BJ (cell line): ENCODE measurements around the gene TRPM2. TPM values are rescaled to one million over a fixed set of nuclear protein-coding genes. Genes with fewer than 3 reads are reported as not detected.
A peak's percentile ranks its signal among the peaks of the same experiment; 100 is the strongest.

Experiments
- CTCF ChIA-PET: fragments of 350-600 bp; formaldehyde crosslinking; extraction: SDS; loops from one replicate; lab custom pipeline; 2021; ENCODE audit warnings: antibody characterized with exemption, inconsistent platforms; lab: Yijun Ruan, JAX
- POLR2A ChIA-PET: fragments of 300-600 bp; sonication (Branson Sonifier 250); formaldehyde crosslinking; extraction: SDS; loops from one replicate; lab custom pipeline; 2021; ENCODE audit warnings: antibody characterized with exemption; lab: Charles Lee
- DNase-seq: peaks from one replicate; pipeline ENCODE4 v3.0.0-alpha.2; 2011; ENCODE audit warnings: low read depth
- H3K27me3 ChIP-seq: 2 replicates; pipeline ENCODE4 v1.6.0; 2011; ENCODE audit warnings: low read length; ENCODE audit not compliant: control insufficient read depth, insufficient read depth
- H3K36me3 ChIP-seq: 2 replicates; pipeline ENCODE4 v1.5.1; 2011; ENCODE audit warnings: low read length; ENCODE audit not compliant: control insufficient read depth, insufficient read depth
- H3K4me3 ChIP-seq: 2 replicates; pipeline ENCODE4 v1.5.1; 2011; ENCODE audit warnings: low read depth, mild to moderate bottlenecking, control low read depth, low read length
- CTCF ChIP-seq: IDR thresholded peaks from 2 replicates; pipeline ENCODE4 v1.5.1; 2011; ENCODE audit warnings: low read depth, mild to moderate bottlenecking, control low read depth, inconsistent platforms, low read length, moderate library complexity; ENCODE audit not compliant: insufficient read depth
- polyA minus RNA-seq: library from RNA; depleted of rRNA, polyadenylated mRNA; stranded (reverse); fragments of >200 nt; gene quantifications from 2 replicates; pipeline ENCODE4 v1.2.3, GENCODE V29; 2011; rRNA and poly(A)+ RNA removed
- polyA plus RNA-seq: library from polyadenylated mRNA; depleted of rRNA; stranded (reverse); fragments of >200 nt; gene quantifications from 2 replicates; pipeline ENCODE4 v1.2.3, GENCODE V29; 2011; rRNA removed

Gene TRPM2
- polyA plus RNA-seq: not detected in 2 replicates
- not detected in 2 replicates for polyA minus RNA-seq

GRCh38 chr21:44353191-44353970, at the start of gene TRPM2:
Gene TRPM2, plus strand, starts transcription at chr21:44353621. Its CDS starts 80 bp downstream, at chr21:44353701.
- Histone ChIP-seq H3K4me3 (no peak within 1 kb of the TSS), H3K27me3 (peaks cover 15% of the 10 kb centered on the region), H3K36me3 (no peaks in the 10 kb centered on the region)
- DNase-seq: no peak
- TF ChIP-seq CTCF: no peak
- CTCF ChIA-PET: interaction anchor here (0.9 kb wide), 1 partner anchor 13 kb away, joined by 3 read pairs; no protein-coding TSS in a partner anchor
- POLR2A ChIA-PET: no interaction called here

- ChIA-PET CTCF (interaction anchor here (0.8 to 2.1 kb wide), 7 partner anchors 8 to 490 kb away, joined by 3 to 8 read pairs (median 5); no protein-coding TSS in a partner anchor), POLR2A (no interaction called here)
- peaks cover 21% of the 10 kb centered on the region for H3K36me3 ChIP-seq
Measured at GRCh38 chr21:44304011-44304616, 49.3 kb upstream of the TRPM2 start.

GRCh38 chr21:44304877-44305293, 48.5 kb upstream of the TRPM2 start:
- no peaks in the 10 kb centered on the region for H3K27me3 ChIP-seq
- ChIA-PET POLR2A (no interaction called here), CTCF (interaction anchor here (0.7 to 2.1 kb wide), 7 partner anchors 9 to 489 kb away, joined by 3 to 8 read pairs (median 4); no protein-coding TSS in a partner anchor)
- TF ChIP-seq CTCF: peak; percentile 82
- no peak for DNase-seq
- H3K4me3 ChIP-seq: no peak overlapping the region
- H3K36me3 ChIP-seq: peaks cover 26% of the 10 kb centered on the region

More at GRCh38 chr21:44304011-44304616, 49.3 kb upstream of the TRPM2 start:
- Histone ChIP-seq H3K4me3 (no peak overlapping the region), H3K27me3 (no peaks in the 10 kb centered on the region)
- no peak for TF ChIP-seq CTCF
- no peak for DNase-seq

GRCh38 chr21:44305691-44306090, 47.7 kb upstream of the TRPM2 start:
- no peak for DNase-seq
- POLR2A ChIA-PET: no interaction called here
- peaks cover 32% of the 10 kb centered on the region for H3K36me3 ChIP-seq
- CTCF ChIA-PET: interaction anchor here (1.5 to 2.0 kb wide), 2 partner anchors 10 to 14 kb away, joined by 5 to 8 read pairs; no protein-coding TSS in a partner anchor
- H3K4me3 ChIP-seq: no peak overlapping the region
- H3K27me3 ChIP-seq: no peaks in the 10 kb centered on the region
- no peak for TF ChIP-seq CTCF
